ENCODE data around the gene USP20. TPM values are rescaled to one million over a fixed set of nuclear protein-coding genes. Genes with fewer than 3 reads are reported as not detected.
A peak's percentile ranks its signal among the peaks of the same experiment; 100 is the strongest.

The USP20 gene
- total and polyA plus RNA-seq, 5 donors from 2014 or later: 37.1 to 116 (median 48.5) TPM

- Mint-ChIP-seq H3K4me3 (no peak overlapping the region), H3K9me3 (no peaks in the 10 kb centered on the region), H3K4me1 (peaks cover 13 to 37% (median 28%) of the 10 kb centered on the region in 4 donors), H3K27ac (peak overlapping the region in 1 of 3 donors; percentile 46), H3K27me3 (no peaks in the 10 kb centered on the region), H3K36me3 (peaks cover 33% of the 10 kb centered on the region)
- H3K9me3 ChIP-seq (ENCODE audit: control insufficient read depth in 2 of 2, low read length in 2 of 2): no peaks in the 10 kb centered on the region
- H3K4me1 ChIP-seq (ENCODE audit: control insufficient read depth, insufficient read depth, low read length, poor library complexity, severe bottlenecking): no peaks in the 10 kb centered on the region
- no peak overlapping the region for H3K4me3 ChIP-seq (ENCODE audit: low read depth, low read length)
- no peak overlapping the region for H3K27ac ChIP-seq (ENCODE audit: insufficient read depth, low read length, poor library complexity, severe bottlenecking)
- H3K27me3 ChIP-seq (ENCODE audit: control insufficient read depth, insufficient read depth, low read length): no peaks in the 10 kb centered on the region
- no peak for ATAC-seq (ENCODE audit: low read depth in 2 of 2)
- DNase-seq: no peak
- H3K36me3 ChIP-seq (ENCODE audit: control insufficient read depth, insufficient read depth, low read length): peaks cover 74% of the 10 kb centered on the region
Measured at GRCh38 chr9:129921905-129922304, 86.6 kb downstream of the USP20 start.

- Histone ChIP-seq H3K4me1 (ENCODE audit: control insufficient read depth, insufficient read depth, low read length, poor library complexity, severe bottlenecking) (no peaks in the 10 kb centered on the region), H3K9me3 (ENCODE audit: control insufficient read depth in 2 of 2, low read length in 2 of 2) (no peaks in the 10 kb centered on the region), H3K27me3 (ENCODE audit: control insufficient read depth, insufficient read depth, low read length) (no peaks in the 10 kb centered on the region), H3K4me3 (ENCODE audit: low read depth, low read length) (no peak overlapping the region), H3K36me3 (ENCODE audit: control insufficient read depth, insufficient read depth, low read length) (peaks cover 76% of the 10 kb centered on the region), H3K27ac (ENCODE audit: insufficient read depth, low read length, poor library complexity, severe bottlenecking) (no peak overlapping the region)
- peaks cover 35% of the 10 kb centered on the region for H3K36me3 Mint-ChIP-seq
- H3K27me3 Mint-ChIP-seq: no peaks in the 10 kb centered on the region
- DNase-seq (no peak), ATAC-seq (ENCODE audit: low read depth in 2 of 2) (no peak)
- H3K4me3 Mint-ChIP-seq: peak overlapping the region in 1 of 4 donors; percentile 32
- H3K9me3 Mint-ChIP-seq: no peaks in the 10 kb centered on the region
- peaks cover 7 to 23% (median 20%) of the 10 kb centered on the region in 4 donors for H3K4me1 Mint-ChIP-seq
- H3K27ac Mint-ChIP-seq: peak overlapping the region in 1 of 3 donors; percentile 58
Measured at GRCh38 chr9:129923589-129923988, 88.3 kb downstream of the USP20 start.

GRCh38 chr9:129929496-129930125, 94.4 kb downstream of the USP20 start:
- Mint-ChIP-seq H3K36me3 (peaks cover 28% of the 10 kb centered on the region), H3K4me3 (no peak overlapping the region), H3K9me3 (no peaks in the 10 kb centered on the region), H3K27ac (peak overlapping the region in 2 of 3 donors; percentile 2 to 67), H3K27me3 (no peaks in the 10 kb centered on the region), H3K4me1 (peaks cover 23 to 52% (median 41%) of the 10 kb centered on the region in 4 donors)
- no peak for ATAC-seq (ENCODE audit: low read depth in 2 of 2)
- H3K27ac ChIP-seq (ENCODE audit: insufficient read depth, low read length, poor library complexity, severe bottlenecking): no peak overlapping the region
- no peak overlapping the region for H3K4me3 ChIP-seq (ENCODE audit: low read depth, low read length)
- peaks cover 47% of the 10 kb centered on the region for H3K36me3 ChIP-seq (ENCODE audit: control insufficient read depth, insufficient read depth, low read length)
- no peaks in the 10 kb centered on the region for H3K9me3 ChIP-seq (ENCODE audit: control insufficient read depth in 2 of 2, low read length in 2 of 2)
- DNase-seq: no peak
- H3K27me3 ChIP-seq (ENCODE audit: control insufficient read depth, insufficient read depth, low read length): no peaks in the 10 kb centered on the region
- H3K4me1 ChIP-seq (ENCODE audit: control insufficient read depth, insufficient read depth, low read length, poor library complexity, severe bottlenecking): peaks cover 42% of the 10 kb centered on the region

GRCh38 chr9:129930743-129931142, 95.5 kb downstream of the USP20 start:
- Histone ChIP-seq H3K4me1 (ENCODE audit: control insufficient read depth, insufficient read depth, low read length, poor library complexity, severe bottlenecking) (peaks cover 50% of the 10 kb centered on the region), H3K9me3 (ENCODE audit: control insufficient read depth in 2 of 2, low read length in 2 of 2) (no peaks in the 10 kb centered on the region), H3K27ac (ENCODE audit: insufficient read depth, low read length, poor library complexity, severe bottlenecking) (peak overlapping the region; percentile 34), H3K36me3 (ENCODE audit: control insufficient read depth, insufficient read depth, low read length) (peaks cover 39% of the 10 kb centered on the region), H3K27me3 (ENCODE audit: control insufficient read depth, insufficient read depth, low read length) (no peaks in the 10 kb centered on the region), H3K4me3 (ENCODE audit: low read depth, low read length) (peak overlapping the region; percentile 15)
- peak overlapping the region; percentile 66 to 82 (median 79) for H3K27ac Mint-ChIP-seq
- peak in 2 of 3 donors; percentile 20 to 24 for DNase-seq
- peaks cover 26 to 61% (median 48%) of the 10 kb centered on the region in 4 donors for H3K4me1 Mint-ChIP-seq
- H3K36me3 Mint-ChIP-seq: peaks cover 25% of the 10 kb centered on the region
- H3K9me3 Mint-ChIP-seq: no peaks in the 10 kb centered on the region
- no peak for ATAC-seq (ENCODE audit: low read depth in 2 of 2)
- H3K27me3 Mint-ChIP-seq: no peaks in the 10 kb centered on the region
- peak overlapping the region in 2 of 4 donors; percentile 7 to 73 for H3K4me3 Mint-ChIP-seq

Other genes starting within 250 kb of the USP20 start
- gene C9orf50, start 214.4 kb upstream of the USP20 start, total RNA-seq: not detected
- gene C9orf50, start 214.4 kb upstream of the USP20 start, polyA plus RNA-seq: not detected
- 37.4 TPM for gene NTMT1, start 209.3 kb upstream of the USP20 start, total RNA-seq
- 10 to 100 TPM; 41.9 to 56.7 (median 52.8) TPM for gene NTMT1, start 209.3 kb upstream of the USP20 start, polyA plus RNA-seq
- 27.8 TPM for gene ASB6, start 193.3 kb upstream of the USP20 start, total RNA-seq
- gene ASB6, start 193.3 kb upstream of the USP20 start, polyA plus RNA-seq: 10 to 100 TPM; 21.7 to 26.9 (median 23.7) TPM
- gene PRRX2, start 169.8 kb upstream of the USP20 start, total RNA-seq: not detected
- gene PRRX2, start 169.8 kb upstream of the USP20 start, polyA plus RNA-seq: not detected
- gene PTGES, start 82.4 kb upstream of the USP20 start, total RNA-seq: not detected
- under 1 TPM in 1 of 4 donors, not detected in 3; 0.17 TPM for gene PTGES, start 82.4 kb upstream of the USP20 start, polyA plus RNA-seq
- gene TOR1B, start 32.3 kb upstream of the USP20 start, total RNA-seq: 25.5 TPM
- gene TOR1B, start 32.3 kb upstream of the USP20 start, polyA plus RNA-seq: 10 to 100 TPM; 11.6 to 27.2 (median 14.5) TPM
- 19.3 TPM for gene TOR1A, start 11.3 kb upstream of the USP20 start, total RNA-seq
- gene TOR1A, start 11.3 kb upstream of the USP20 start, polyA plus RNA-seq: 10 to 100 TPM; 63.6 to 72.7 (median 69.6) TPM
- gene C9orf78, start 183 bp upstream of the USP20 start, total RNA-seq: 91.6 TPM
- gene C9orf78, start 183 bp upstream of the USP20 start, polyA plus RNA-seq: 100 to 1,000 TPM; 155 to 196 (median 170) TPM
- 253 TPM for gene FNBP1, start 207.7 kb downstream of the USP20 start, total RNA-seq
- 100 to 1,000 TPM; 147 to 218 (median 188) TPM for gene FNBP1, start 207.7 kb downstream of the USP20 start, polyA plus RNA-seq
- 29.9 TPM for gene GPR107, start 218.4 kb downstream of the USP20 start, total RNA-seq
- gene GPR107, start 218.4 kb downstream of the USP20 start, polyA plus RNA-seq: 1 to 10 TPM; 2.8 to 4.5 (median 3.1) TPM

Data from CD4-positive, CD25-positive, alpha-beta regulatory T cell (primary cell).